ENCODE results near the gene RNF4. TPM values are rescaled to one million over a fixed set of nuclear protein-coding genes. Genes with fewer than 3 reads are reported as not detected.

The RNF4 gene
- total and polyA plus RNA-seq, 10 of the 15 experiments (the other 5 are each of a cell fraction or from before 2014, with no cell fraction given), result 34.9 to 145 (median 76.1) TPM

- no peak for TF ChIP-seq USF1 (IDR thresholded peaks at IDR 0.05; ENCODE audit: borderline replicate concordance, extremely low read length, insufficient read depth, low read depth, low read length)
- no peak for TF ChIP-seq FOS (IDR thresholded peaks at IDR 0.05; ENCODE audit: borderline replicate concordance, extremely low read depth, insufficient read length)
- TF ChIP-seq ZNF24 (IDR thresholded peaks at IDR 0.05), result no peak
- peak; percentile 21 to 57 (median 41); a peak in 3 of 6 replicates for TF ChIP-seq CTCF (IDR thresholded peaks at IDR 0.05 in 2 of 3, conservative IDR thresholded peaks at IDR 0.05 in 1 of 3; ENCODE audit: control insufficient read depth in 2 of 3, extremely low read depth in 1 of 3, insufficient read depth in 1 of 3, low read depth in 3 of 3, low read length in 3 of 3)
- no peak for TF ChIP-seq USF2 (IDR thresholded peaks at IDR 0.05; ENCODE audit: borderline replicate concordance, low read depth, low read length)
These were observed 6.5 kb upstream of the RNF4 start (continued) for GRCh38 chr4:2462218-2462991.

Data from GM12878 (cell line).